CD4-positive, alpha-beta T cell treated with Interleukin-1 beta for 1 hour (primary cell): ENCODE results near the gene LATS2.
A peak's percentile ranks its signal among the peaks of the same experiment; 100 is the strongest.
"Not testable (repeated sequence)": the region's sequence is repeated elsewhere in the genome, so short reads cannot be mapped to it uniquely, and the experiment has no call there.

ENCODE experiments used
- DNase-seq, 2 donors: peaks; one replicate each; pipeline ENCODE4 v3.0.0-alpha.2; 2020 to 2022

The LATS2 gene

DNA sequence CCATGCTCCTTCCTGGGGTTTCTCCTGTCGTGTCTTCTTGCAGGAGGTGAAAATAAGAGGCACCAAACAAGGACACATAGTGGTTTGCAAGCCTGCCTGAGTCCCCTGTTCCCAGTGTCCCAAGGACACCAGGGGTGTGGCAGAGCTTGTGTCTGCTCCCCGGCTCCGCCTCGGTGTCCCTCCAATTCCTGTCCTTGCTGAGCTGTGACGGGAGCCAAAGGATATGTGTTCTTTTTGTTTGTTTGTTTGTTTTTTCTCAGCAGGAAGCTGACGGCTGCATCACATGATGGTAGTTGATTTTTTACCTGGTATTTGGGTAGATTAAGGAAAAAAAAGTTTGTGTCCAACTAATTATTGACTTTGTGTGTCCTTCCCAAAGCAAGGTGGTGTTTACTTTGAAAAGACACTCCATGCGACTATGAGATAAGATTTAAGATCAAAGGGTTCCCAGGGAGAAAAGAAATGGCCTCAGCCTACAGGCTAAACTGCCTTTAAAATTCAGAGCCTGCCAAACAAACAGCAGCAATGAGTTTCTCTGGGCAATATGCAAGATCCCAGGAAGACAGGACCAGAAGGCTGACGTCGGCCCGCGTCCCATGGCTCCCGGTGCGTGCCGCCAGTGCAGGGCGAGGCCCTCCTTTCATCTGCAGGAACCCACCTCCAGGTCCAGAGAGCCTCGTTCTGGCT is 108.0 kb downstream of the LATS2 start:
- DNase-seq, result no peak

DNA sequence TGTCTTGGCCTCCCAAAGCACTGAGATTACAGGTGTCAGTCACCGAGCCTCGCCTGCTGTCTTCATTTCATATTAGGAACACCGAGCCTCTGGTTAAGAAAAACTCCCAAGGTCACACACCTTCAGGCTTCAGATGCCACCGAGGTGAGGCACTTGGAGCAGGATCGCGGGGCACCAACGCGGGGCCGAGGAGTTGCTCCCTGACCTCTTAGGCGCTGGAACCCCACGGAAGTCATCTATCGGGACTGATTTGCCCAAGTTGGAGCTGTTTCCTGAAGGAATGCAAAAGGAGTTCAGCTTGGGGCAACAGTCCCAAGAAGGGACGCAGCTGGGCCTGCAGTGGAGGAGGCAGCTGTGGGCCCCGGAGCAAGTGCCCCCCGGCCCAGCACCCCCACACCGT is 108.5 kb downstream of the LATS2 start:
- DNase-seq, result no peak

DNA sequence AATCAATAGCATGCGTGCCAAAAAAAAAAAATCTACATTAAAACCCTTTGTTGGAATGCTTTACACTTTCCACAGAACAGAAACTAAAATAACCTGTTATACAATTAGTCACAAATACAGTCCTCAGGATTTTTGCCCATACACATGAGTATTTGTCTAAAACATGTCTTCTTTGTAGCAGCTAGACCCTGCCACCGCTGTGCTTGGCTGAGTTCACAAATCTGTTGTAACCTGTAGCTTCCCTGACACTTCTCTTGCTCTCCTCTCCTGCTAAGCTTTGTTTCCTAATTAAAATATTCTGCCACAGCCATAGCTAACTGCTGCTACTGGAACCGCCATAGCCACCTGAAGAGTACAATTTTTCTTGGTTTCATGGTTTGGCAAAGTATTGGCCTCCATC is 113.4 kb downstream of the LATS2 start:
- DNase-seq, result not testable (repeated sequence)

DNA sequence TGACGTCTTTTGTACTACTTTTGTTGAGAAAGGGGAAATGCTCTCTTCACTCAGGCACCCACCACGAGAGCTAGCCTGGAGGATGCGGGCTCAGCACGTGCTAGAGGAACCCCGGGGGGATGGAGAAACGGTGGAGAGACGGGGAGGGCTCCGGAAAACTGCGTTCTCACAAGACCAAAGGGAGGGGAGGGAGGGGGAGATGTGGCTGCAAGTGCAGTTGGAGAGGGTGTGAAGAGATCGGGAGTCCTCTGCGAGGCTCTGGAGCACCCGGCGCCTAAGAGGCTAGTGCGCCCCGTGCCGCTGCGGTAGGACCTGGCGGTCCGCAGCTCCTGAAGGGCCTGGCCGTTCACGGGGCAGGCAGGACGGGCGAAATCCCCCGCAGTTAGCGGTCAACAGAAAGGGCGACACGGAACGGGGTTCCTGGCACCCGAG is 115.4 kb downstream of the LATS2 start:
- DNase-seq, result peak in 1 of 2 donors; percentile 27

DNA sequence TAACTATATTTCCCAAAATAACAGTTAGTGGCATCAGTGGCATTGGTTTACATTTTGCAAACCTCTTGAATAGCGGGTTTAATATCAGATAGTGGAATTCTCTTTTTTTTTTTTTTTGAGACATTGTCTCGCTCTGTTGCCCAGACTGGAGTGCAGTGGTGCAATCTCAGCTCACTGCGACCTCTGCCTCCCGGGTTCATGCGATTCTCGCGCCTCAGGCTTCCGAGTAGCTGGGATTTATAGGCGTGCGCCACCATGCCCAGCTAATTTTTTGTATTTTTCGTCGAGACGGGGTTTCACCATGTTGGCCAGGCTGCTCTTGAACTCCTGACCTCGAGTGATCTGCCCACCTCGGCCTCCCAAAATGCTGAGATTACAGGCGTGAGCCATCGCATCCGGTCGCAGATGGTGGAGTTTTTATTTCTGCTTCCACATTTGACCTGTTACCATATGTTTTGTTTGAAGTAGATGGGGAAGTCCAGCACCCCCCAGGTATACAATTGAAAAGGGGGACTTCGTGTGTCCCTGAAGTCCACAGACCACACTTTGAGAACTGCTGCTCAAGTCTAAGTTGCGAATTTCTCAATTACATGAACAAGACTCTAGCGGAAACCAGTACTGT is 118.3 kb downstream of the LATS2 start:
- peak in 1 of 2 donors; percentile 52 for DNase-seq

DNA sequence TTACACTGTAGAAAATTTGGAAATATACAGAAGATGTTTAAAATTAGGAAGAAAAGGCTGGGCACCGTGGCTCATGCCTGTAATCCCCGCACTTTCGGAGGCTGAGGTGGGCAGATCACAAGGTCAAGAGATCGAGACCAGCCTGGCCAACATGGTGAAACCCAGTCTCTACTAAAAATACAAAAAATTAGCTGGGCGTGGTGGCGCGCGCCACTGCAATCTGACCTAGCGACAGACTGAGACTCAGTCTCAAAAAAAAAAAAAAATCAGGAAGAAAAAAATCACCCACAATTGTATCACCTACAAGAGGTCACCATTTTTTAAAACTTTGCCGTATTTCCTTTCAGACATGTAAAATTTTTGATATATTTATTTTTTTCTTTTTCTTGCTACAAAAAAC is 120.9 kb downstream of the LATS2 start:
- not testable (repeated sequence) for DNase-seq

DNA sequence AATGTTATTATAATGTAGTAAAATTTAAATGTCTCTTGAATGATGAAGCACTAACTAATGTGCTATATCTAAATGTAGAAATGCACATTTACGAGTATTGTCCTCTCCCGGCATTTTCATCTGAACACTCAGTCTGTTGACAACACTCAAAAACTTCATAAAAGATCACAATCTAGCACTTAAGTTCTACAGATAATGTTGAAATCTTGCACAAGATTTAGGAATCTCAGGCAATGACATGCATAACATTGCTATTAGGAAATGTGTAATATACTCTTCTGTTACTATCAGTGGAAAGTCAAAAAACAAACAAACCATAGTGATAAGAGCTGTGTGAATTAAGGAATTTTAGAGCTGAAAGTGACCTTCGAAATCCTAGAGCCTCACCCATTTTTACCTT is 121.3 kb downstream of the LATS2 start:
- DNase-seq, result no peak

DNA sequence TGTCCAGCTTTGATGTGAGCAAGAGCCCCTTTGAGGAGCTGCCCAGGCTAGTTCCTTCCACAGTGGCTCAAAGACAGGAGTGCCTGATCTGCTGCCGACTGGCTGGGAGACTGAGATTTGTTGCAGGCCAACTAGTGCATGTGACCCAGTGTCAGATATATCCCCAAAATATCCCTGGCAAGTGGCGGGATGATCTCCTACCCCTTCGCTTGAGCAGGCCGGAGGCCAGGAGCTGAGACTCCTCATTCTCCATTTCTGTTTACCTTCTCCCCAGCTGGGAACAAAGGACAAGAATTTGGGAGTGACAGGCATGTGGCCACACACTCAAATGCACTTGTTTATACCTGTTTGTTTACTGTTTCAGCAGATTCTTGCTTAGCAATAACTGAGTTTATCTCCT is 121.7 kb downstream of the LATS2 start:
- DNase-seq, result no peak

DNA sequence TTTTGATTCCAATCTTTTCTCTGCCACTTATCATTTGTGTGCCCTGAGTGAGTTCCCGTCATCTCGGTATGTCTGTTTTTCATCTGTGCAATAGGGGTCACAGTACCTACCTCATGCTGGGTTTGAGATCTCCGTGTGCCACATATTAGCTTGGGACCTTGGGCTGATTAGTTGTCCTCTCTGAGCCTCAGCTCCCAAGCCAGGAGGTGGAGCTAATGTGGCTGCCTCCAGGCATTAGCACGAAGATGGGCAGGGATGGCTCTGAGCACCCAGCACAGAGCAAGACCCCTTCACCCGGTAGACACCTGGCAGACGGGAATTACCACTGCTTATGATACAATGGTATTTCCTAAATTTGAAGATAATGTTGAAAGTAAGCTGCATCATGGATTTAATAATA is 123.1 kb downstream of the LATS2 start:
- DNase-seq, result no peak

DNA sequence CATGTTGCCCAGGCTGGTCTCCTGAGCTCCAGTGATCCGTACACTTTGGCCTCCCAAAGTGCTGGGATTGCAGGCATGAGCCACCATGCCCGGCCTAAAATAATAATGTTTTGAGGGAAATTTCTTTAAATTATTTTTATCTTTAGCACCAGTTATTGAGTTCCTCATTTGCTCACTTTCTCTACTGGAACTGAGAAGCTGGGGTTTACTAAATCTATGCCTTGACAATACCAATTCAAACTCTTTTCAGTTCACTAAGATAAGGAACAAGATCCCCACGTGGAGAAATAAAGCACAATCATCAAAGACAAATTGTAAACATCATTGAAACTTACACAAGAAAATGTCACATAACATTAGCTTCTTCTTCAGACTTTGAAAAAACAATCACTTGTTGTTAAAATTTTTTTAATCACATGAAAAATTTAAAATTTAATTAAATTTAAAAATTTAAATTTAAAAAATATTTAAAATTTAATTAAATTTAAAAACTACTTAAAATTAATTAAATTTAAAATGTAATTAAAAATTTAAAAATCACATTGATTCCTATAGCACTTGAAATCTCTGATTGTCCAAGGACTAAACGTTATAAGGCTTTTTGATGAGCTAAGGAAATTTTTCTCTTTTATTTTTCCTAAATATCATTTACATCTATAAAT is 133.7 kb downstream of the LATS2 start:
- no peak for DNase-seq

DNA sequence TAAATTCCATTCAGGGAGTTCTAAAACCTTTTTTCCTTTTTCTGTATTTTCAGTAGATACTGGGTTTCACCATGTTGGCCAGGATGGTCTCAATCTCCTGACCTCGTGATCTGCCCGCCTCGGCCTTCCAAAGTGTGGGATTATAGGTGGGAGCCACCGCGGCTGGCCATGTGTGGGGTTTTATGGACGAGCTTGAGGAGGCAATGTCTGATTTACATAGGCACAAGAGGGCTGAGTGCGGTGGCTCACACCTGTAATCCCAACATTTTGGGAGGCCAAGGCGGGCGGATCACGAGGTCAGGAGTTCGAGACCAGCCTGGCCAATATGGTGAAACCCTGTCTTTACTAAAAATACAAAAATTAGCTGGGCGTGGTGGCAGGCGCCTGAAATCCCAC is 136.0 kb downstream of the LATS2 start:
- DNase-seq, result not testable (repeated sequence)

DNA sequence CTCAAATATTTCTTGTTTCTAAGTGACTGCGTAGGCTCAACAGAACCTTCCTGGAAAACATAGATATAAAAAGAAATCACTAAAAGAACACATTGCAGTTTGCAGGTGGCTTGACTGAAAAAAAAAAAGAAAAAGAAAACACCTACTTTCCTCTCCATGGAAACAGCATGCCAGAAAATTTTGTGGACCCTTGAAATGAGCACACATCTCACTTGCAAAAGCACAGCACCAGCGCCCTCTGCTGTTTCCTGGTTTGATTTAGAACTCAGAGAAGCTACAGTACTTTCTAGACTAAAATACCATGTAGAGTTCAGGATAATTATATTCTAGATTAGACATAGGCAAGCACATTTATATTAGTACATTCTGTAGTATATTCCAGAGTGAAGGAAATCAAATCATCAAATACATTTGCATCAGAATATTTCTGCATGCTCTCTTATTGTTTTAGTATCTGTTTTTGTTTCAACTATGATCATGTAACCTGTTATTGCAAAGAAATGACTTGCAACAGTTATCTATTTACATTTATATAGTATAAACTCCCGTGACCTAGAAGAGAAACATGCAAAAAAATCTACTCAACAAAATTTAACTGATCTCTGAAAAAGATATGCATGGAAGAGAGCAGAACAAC is 136.5 kb downstream of the LATS2 start:
- DNase-seq, result peak; percentile 64 to 71

DNA sequence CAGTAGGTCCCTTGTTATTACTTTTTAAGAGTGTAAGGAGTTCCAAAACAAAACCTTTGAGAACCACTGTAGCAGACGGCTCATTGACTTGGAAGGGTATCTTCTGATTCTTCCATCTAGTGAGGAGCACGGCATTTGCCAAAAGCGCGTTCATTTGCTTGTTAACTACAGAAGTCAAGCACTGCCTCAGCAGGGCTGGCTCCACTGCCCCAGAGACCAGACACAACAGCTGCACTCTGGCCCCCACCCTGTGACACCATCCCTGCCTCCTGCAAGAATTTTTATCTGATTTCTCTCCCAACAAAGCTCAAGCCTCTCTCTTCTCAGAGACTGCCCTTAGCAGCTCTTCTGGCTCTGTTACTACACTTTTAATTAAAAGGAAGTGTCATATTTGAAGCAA is 138.1 kb downstream of the LATS2 start:
- no peak for DNase-seq
